ENCODE measurements around the gene ENDOV.
"Not testable (repeated sequence)": the region's sequence is repeated elsewhere in the genome, so short reads cannot be mapped to it uniquely, and the experiment has no call there.

Gene ENDOV

DNA sequence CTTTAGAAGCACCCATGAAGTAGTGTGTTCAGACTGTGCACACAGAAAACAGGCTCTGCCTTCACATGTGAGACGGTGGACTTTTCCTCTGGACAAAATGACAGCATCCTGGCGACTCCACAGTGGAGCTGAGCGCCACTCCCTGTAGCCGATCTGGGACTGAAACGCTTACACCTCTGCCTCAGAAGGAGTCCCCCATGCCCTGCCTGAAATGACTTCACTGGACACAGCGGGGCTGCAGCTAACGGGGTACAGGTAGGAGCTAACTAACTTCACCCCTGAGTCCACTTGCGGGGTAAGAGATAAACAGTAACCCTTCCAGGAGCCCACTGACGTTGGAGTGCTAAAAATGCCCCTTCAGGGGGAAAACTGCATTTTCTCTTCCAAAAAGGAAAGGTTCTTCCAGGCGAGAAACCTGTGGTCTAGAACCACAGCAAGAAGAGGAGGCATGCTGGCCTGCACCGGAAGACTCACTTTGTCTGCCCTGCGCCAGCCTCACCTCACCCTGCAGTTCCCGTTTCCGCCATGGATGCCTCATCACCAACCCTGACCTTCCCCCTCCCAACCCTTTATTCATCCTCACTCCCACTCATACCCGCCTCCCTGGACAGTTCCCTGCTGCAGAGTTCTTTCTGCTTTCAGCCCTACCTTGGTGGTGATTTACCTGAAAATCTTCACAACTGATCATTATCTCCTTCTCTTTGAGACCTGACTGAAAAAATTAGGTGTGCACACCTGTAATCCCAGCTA, 19.4 kb upstream of the ENDOV start:
- H3K4me3 ChIP-seq (ENCODE audit: low read depth, low read length): no peak overlapping the region
- TF ChIP-seq, protein P1, sequence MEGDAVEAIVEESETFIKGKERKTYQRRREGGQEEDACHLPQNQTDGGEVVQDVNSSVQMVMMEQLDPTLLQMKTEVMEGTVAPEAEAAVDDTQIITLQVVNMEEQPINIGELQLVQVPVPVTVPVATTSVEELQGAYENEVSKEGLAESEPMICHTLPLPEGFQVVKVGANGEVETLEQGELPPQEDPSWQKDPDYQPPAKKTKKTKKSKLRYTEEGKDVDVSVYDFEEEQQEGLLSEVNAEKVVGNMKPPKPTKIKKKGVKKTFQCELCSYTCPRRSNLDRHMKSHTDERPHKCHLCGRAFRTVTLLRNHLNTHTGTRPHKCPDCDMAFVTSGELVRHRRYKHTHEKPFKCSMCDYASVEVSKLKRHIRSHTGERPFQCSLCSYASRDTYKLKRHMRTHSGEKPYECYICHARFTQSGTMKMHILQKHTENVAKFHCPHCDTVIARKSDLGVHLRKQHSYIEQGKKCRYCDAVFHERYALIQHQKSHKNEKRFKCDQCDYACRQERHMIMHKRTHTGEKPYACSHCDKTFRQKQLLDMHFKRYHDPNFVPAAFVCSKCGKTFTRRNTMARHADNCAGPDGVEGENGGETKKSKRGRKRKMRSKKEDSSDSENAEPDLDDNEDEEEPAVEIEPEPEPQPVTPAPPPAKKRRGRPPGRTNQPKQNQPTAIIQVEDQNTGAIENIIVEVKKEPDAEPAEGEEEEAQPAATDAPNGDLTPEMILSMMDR (IDR thresholded peaks at IDR 0.05; ENCODE audit: low read depth, low read length): no peak

DNA sequence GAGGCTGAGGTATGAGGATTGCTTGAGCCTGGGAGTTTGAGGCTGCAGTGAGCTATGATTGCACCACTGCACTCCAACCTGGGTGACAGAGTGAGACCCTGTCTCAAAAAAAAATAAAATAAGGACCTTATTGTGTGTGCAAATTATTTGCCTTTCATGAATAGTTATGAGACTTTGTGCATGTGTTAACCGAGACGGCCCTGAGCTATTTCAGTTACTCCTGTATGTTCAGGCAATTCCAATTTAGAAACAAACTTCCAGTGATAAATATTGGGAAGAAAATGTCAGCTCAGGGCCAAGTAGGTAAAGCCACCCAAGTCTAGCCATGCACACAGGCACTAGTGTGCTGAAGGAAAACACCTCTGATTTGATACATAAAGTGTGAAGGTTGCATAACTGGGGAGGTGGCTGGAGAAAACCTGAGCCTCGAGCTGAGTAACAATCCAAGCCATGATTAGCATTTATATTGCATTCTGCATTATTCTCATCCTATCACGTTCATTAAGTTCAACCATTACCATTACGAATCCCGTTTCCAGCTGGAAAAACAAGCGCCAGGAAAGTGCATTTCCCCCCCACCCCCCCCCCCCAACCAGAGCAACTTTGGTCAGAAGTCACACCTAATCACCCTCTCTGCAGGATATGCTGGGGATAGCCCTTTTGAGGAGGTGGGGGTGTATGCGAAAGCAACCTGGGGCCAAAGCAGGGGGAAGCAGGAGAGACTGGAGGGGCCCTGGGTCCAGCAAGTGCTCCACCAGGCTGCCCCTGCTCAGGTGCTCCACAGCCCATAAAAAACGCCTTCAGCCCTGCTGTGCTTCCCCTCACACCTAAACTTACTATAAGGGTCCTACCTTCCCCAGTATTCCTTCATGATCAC, 18.6 kb upstream of the ENDOV start:
- no peak overlapping the region for H3K4me3 ChIP-seq (ENCODE audit: low read depth, low read length)
- TF ChIP-seq, protein P1 (IDR thresholded peaks at IDR 0.05; ENCODE audit: low read depth, low read length): no peak

DNA sequence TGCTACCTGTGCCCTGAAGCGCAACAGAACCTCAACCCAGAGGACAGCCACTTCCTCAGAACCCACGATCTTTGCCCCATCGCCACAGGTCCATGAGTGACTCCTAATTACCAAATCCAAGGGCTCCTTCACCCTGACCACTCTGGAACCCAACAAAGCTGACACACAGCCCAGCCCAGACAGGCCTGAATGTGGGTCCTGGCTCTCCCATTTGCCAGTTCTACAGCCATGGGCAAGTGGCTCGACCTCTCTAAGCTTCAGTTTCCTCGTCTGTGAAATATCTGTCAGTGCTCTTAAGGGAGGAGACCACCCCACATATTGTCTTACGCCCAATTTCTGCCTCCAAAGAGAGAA, 18.0 kb upstream of the ENDOV start:
- TF ChIP-seq, protein P1 (IDR thresholded peaks at IDR 0.05; ENCODE audit: low read depth, low read length): no peak
- no peak overlapping the region for H3K4me3 ChIP-seq (ENCODE audit: low read depth, low read length)

DNA sequence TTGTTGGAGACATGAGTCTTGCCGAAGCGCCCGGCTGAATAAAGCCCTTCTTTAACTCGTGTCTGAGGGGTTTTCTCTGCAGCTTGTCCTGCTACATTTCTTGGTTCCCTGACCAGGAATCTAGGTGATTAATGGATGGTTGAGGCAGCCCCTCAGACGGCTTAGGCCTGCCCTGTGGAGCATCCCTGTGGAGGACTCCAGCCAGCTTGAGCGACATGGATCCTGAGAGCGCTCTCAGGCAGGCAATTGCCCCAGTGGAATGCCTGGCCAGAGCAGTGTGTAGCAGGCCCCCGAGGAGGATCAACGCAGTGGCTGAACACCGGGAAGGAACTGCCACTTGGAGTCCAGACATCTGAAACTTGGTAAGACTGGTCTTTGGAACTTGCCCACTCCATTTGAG, 17.3 kb upstream of the ENDOV start:
- H3K4me3 ChIP-seq (ENCODE audit: low read depth, low read length): no peak overlapping the region
- TF ChIP-seq, protein P1 (IDR thresholded peaks at IDR 0.05; ENCODE audit: low read depth, low read length): no peak

DNA sequence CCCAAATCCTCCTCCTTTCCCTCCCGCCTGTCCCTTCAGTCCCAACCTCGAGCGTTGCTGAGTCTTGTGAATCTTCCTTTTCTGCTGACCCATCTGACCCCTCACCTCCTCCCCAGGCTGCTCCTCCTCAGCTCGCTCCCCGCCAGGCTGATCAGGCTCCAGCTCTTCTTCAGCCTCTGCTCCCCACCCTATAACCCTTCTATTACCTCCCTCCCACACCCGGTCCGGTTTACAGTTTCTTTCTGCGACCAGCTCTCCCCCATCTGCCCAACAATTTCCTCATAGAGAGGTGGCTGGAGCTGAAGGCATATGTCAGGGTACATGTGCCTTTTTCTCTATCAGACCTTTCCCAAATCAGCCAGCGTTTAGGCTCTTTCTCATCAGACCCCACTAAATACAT, 13.9 kb upstream of the ENDOV start:
- not testable (repeated sequence) for H3K4me3 ChIP-seq (ENCODE audit: low read depth, low read length)

DNA sequence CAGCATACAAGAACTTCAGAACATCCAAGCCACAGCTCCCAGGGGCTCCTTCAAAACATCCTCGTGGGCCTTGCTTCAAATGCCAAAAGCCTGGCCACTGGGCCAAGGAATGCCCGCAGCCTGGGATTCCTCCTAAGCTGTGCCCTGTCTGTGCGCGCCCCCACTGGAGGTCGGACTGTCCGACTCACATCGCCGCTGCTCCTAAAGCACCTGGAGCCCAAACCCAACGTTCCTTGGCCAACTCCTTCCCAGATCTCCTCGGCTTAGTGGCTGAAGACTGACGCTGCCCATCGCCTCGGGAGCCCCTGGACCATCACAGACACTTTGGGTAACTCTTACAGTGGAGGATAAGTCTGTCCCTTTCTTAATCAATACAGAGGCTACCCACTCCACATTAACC, 12.9 kb upstream of the ENDOV start:
- H3K4me3 ChIP-seq (ENCODE audit: low read depth, low read length): not testable (repeated sequence)

DNA sequence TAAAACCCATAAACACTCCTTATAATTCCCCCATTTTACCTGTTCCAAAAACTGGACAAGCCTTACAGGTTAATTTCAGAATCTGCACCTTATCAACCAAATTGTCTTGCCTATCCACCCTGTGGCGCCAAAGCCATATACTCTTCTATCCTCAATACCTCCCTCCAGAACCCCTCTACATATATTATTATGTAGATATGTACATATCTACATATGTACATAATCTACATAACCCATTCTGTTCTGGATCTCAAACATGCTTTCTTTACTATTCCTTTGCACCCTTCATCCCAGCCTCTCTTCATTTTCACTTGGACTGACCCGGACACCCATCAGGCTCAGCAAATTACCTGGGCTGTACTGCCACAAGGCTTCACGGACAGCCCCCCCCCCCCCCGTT, 12.0 kb upstream of the ENDOV start:
- TF ChIP-seq, protein P1 (IDR thresholded peaks at IDR 0.05; ENCODE audit: low read depth, low read length): no peak
- H3K4me3 ChIP-seq (ENCODE audit: low read depth, low read length): no peak overlapping the region

DNA sequence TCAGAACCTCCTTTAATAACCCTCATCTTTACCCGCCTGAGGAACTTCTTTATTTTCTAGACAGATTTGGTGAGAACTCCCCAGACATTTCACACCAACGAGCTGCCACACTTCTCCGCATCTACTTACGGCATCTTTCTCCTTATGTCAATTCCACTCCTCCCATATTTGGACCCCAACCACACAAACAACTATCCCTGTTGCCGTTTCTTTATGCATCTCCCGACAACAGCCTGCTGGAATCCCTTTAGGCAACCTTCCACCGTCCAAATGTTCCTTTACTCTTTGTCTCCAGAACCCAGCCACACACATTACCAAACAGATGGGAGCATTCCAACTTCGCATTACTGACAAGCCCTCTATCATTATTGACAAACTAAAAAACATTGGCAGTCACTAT, 8.8 kb upstream of the ENDOV start:
- TF ChIP-seq, protein P1 (IDR thresholded peaks at IDR 0.05; ENCODE audit: low read depth, low read length): no peak
- no peak overlapping the region for H3K4me3 ChIP-seq (ENCODE audit: low read depth, low read length)

DNA sequence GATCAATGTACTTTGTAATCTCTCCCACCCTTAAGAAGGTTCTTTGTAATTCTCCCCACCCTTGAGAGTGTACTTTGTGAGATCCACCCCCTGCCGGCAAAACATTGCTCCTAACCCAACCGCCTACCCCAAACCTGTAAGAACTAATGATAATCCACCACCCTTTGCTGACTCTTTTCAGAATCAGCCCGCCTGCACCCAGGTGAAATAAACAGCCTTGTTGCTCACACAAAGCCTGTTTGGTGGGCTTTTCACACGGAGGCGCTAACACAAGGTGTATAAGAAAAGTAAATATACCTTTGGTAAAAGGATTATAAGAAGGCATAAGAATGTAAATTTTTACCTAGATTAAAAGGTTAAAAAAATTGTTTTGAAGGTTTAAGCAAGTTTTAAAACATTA, 7.0 kb upstream of the ENDOV start:
- not testable (repeated sequence) for H3K4me3 ChIP-seq (ENCODE audit: low read depth, low read length)

Data from WI38 (cell line).